Activated CD4-positive, alpha-beta T cell treated with anti-CD3 and anti-CD28 coated beads for 36 hours (primary cell): ENCODE results near the gene PDE2A. TPM values are rescaled to one million over a fixed set of nuclear protein-coding genes. Genes with fewer than 3 reads are reported as not detected.
A peak's percentile ranks its signal among the peaks of the same experiment; 100 is the strongest.

Experiments
- ATAC-seq: fragments of 200-7000 bp; cut with Tn5 transposase; one replicate; pipeline ENCODE4 v1.10.0; 2021; ENCODE audit warnings: mild to moderate bottlenecking, moderate library complexity
- CTCF ChIA-PET: fragments of 350-600 bp; sonication (Branson Sonifier 250); formaldehyde crosslinking; loops from one replicate; lab custom pipeline; 2021; ENCODE audit warnings: antibody characterized with exemption; lab: Charles Lee
- POLR2A ChIA-PET: fragments of 350-600 bp; sonication (Branson Sonifier 250); formaldehyde crosslinking; loops from one replicate; lab custom pipeline; 2021; ENCODE audit warnings: antibody characterized with exemption, inconsistent platforms; lab: Charles Lee
- DNase-seq: peaks from one replicate; pipeline ENCODE4 v3.0.0-alpha.2; 2020
- H3K27ac Mint-ChIP-seq: one replicate; pipeline ENCODE4 v1.8.0; 2021; ENCODE audit warnings: mixed read lengths
- H3K27me3 Mint-ChIP-seq: one replicate; pipeline ENCODE4 v1.8.0; 2021; ENCODE audit warnings: mixed read lengths
- H3K36me3 Mint-ChIP-seq: one replicate; pipeline ENCODE4 v1.8.0; 2021; ENCODE audit warnings: low read depth, mixed read lengths
- H3K4me1 Mint-ChIP-seq: one replicate; pipeline ENCODE4 v1.8.0; 2021; ENCODE audit warnings: mixed read lengths
- H3K4me3 Mint-ChIP-seq: one replicate; pipeline ENCODE4 v1.8.0; 2021; ENCODE audit warnings: mild to moderate bottlenecking, moderate library complexity, mixed read lengths
- H3K9me3 Mint-ChIP-seq: one replicate; pipeline ENCODE4 v1.8.0; 2021; ENCODE audit warnings: low read depth, mixed read lengths
- intact Hi-C, 2 experiments: fragments of 100-400 bp; cut with DNase I in 1 of 2; cut with micrococcal nuclease in 1 of 2; formaldehyde crosslinking; loops; one replicate each; pipeline versions ENCODE4 v1.14.2 to v1.15.1; 2022 to 2024; cut with DNase I, micrococcal nuclease
- total RNA-seq, 2 experiments: library from RNA; stranded (reverse); gene quantifications; one replicate each; pipeline ENCODE4 v1.2.3, GENCODE V29; 2021

PDE2A gene
- total RNA-seq, 2 experiments from 2014 or later = 0.30 to 0.73 TPM

DNA sequence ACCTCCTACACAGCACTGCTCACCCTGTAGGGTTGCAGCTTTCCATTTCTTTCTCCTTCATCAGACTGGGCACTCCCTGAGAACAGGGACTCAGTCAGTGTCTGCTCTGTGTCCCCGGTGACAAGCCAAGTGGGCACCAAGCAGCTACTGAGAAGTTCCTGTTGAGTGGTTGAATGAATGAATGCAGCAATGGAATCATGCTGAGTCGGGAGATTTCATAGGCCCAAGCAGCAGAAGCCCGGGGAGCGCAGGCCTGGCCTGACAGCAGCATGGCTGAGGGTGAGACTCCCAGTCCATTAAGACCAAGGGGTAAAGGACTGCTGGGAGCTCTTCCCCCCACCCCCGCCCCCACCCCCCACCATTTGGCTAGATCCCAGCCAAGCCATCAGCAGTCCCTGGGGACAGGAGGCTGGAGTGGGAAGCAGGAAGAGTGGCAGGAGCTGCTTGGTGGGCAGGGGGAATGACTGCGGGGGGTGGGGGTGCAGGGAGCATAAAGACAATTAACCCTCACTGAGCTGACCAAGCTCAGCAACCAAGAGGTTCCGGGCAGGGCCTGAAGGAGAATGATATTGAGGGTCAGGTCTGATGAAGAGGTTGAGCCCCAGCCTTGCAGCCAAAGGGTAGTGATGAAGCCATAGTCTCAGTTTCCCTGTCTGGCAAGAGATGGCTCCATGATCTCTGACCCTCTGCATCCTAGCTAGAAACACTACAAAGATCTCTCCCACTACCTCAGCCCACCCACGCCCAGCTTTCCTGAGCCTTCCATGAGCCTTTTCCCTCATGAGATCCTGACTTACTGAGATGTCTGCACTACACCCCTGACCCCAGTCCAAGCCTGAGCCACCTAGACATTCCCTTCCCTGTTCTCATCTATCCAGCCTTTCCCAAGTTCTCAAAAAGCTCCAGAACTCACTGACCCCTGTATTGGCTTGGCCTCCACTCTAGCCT, 2.8 kb downstream of the PDE2A start:
- CTCF ChIA-PET = interaction anchor here (0.6 to 1.8 kb wide), 4 partner anchors 9 to 25 kb away, joined by 3 to 7 read pairs (median 4); no protein-coding TSS in a partner anchor
- DNase-seq (no peak), ATAC-seq (no peak)
- POLR2A ChIA-PET = no interaction called here
- Mint-ChIP-seq H3K4me1 (peaks cover 11% of the 10 kb centered on the region), H3K27ac (no peak overlapping the region), H3K36me3 (no peaks in the 10 kb centered on the region), H3K9me3 (peaks cover 7% of the 10 kb centered on the region), H3K27me3 (peaks cover 71% of the 10 kb centered on the region), H3K4me3 (no peak overlapping the region)
- intact Hi-C loops = no loop called here

DNA sequence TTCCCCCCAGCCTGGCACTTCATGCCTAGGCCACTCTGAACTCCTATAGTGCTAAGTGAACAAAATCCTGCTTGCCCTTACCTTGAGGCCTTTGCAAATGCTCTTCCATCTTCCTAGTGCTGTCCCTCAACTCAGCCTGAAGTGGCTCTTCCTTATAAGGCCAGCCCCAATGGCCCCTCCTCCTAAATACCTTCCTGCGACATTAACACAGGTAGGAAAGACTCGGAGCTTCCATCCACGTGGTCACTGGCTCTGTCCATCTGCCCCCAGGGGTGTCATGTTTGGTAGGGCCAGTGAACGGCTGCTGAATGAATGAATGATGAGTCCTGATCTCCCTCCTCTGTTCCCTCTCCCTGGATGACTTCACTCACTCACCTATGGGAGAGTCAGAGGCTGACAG, 4.2 kb downstream of the PDE2A start:
- Mint-ChIP-seq H3K9me3 (peaks cover 7% of the 10 kb centered on the region), H3K36me3 (no peaks in the 10 kb centered on the region), H3K4me3 (no peak overlapping the region), H3K4me1 (peaks cover 11% of the 10 kb centered on the region), H3K27me3 (peaks cover 63% of the 10 kb centered on the region), H3K27ac (no peak overlapping the region)
- intact Hi-C loops = no loop called here
- ChIA-PET CTCF (interaction anchor here (0.7 to 2.5 kb wide), 4 partner anchors 13 to 362 kb away, joined by 3 to 23 read pairs (median 3); no protein-coding TSS in a partner anchor), POLR2A (no interaction called here)
- ATAC-seq (no peak), DNase-seq (no peak)

DNA sequence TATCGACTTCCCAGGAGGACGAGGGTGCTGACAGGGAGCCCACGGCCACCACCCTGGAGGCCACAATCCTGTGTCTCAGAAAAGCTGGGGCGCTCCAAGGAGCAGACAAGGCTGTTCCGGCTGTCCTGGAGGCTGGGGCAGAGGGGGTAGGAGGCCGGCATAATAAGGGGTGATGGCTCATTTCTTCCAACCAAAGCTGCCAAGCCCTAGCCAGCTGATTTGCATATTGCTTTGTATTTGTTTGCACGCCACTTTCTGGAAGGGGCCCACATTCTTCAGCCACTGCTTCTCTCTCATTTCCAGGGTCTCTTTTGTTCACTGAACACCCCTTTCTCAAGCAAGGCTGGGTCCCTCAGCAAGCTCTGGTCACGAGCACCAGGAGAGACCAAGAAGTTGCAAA, 4.7 kb downstream of the PDE2A start:
- DNase-seq (peak; percentile 38), ATAC-seq (no peak)
- Mint-ChIP-seq H3K27me3 (peaks cover 59% of the 10 kb centered on the region), H3K4me1 (peaks cover 11% of the 10 kb centered on the region), H3K9me3 (peaks cover 7% of the 10 kb centered on the region), H3K4me3 (no peak overlapping the region), H3K27ac (no peak overlapping the region), H3K36me3 (no peaks in the 10 kb centered on the region)
- intact Hi-C loops = no loop called here
- ChIA-PET CTCF (interaction anchor here (0.7 to 2.5 kb wide), 5 partner anchors 14 to 361 kb away, joined by 3 to 23 read pairs (median 3); no protein-coding TSS in a partner anchor), POLR2A (interaction anchor here (0.7 kb wide), 1 partner anchor 9 kb away, joined by 3 read pairs; no protein-coding TSS in a partner anchor)

DNA sequence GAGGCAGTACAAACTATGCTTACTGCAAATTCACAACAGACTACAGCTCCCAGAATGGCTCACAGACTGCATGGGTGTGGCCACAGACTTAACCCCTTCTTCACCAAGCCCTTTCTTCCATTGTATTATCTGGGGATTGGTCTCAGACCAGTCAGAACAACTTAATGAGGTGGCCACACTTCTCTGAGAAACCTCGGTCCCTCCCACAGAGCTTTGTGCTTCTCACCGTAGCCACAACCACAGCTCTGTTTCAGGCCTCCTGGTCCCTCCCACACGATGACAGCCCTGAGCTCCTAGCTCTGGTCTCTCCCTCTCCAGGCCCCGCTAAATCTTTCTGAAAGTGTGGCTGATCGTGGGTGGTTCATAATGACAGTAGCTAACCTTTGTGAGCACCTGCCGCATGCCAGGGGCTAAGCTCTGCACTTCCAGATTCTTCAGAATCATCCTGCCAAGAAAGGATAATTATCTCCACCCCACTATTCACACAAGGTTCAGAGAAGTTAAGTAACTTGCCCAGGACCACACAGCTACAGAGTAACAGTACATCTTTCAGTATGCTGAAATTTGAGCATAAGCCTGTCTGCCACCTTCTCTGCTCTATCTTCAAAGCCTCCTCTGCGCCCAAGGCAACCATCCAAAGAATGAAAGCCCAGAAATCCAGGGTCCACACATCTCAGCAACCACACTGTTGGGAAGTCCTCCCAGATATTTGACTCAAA, 5.4 kb downstream of the PDE2A start:
- DNase-seq (peak; percentile 84), ATAC-seq (peak; percentile 93)
- Mint-ChIP-seq H3K4me1 (peaks cover 11% of the 10 kb centered on the region), H3K4me3 (no peak overlapping the region), H3K27ac (no peak overlapping the region), H3K27me3 (peaks cover 54% of the 10 kb centered on the region), H3K36me3 (no peaks in the 10 kb centered on the region), H3K9me3 (peaks cover 7% of the 10 kb centered on the region)
- intact Hi-C loops = loop anchor here in 1 of 2 experiments (1.0 kb wide), 1 partner anchor 24 kb away; no protein-coding TSS in a partner anchor
- ChIA-PET POLR2A (interaction anchor here (0.6 to 0.7 kb wide), 2 partner anchors 10 to 1078 kb away, joined by 3 to 7 read pairs; no protein-coding TSS in a partner anchor), CTCF (interaction anchor here (0.6 to 2.5 kb wide), 11 partner anchors 8 to 928 kb away, joined by 3 to 23 read pairs (median 4); no protein-coding TSS in a partner anchor)

DNA sequence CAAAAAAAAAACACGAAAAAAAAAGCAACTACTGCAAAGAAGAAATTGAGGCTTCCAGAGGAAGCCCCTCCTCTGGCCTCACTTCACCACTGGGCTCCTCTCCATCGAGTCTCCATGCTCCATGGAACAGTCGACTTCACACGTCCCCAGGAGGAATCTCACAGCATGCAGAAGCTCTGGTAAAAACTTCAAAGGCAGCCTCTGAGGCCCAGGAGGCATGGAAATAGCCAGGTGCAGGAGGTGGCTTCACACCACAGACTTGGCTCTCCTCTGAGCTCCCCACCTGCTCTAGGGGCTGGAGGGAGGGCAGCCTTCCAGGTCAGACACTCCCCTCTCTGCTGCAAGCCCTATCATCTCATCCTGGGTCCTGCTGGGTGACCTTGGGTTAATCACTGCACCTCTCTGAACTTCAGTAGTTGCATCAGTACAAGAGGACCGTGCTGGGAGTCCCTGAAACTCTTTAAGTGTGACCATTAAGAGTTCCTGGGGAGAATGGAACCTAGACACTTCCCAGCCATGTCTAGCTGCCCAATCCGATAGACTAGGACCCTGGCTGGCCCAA, 8.2 kb downstream of the PDE2A start:
- ChIA-PET CTCF (no interaction called here), POLR2A (no interaction called here)
- Mint-ChIP-seq H3K27me3 (peaks cover 33% of the 10 kb centered on the region), H3K9me3 (peaks cover 7% of the 10 kb centered on the region), H3K36me3 (no peaks in the 10 kb centered on the region), H3K4me1 (peaks cover 11% of the 10 kb centered on the region), H3K27ac (no peak overlapping the region), H3K4me3 (no peak overlapping the region)
- ATAC-seq = no peak
- no peak for DNase-seq
- intact Hi-C loops = no loop called here

DNA sequence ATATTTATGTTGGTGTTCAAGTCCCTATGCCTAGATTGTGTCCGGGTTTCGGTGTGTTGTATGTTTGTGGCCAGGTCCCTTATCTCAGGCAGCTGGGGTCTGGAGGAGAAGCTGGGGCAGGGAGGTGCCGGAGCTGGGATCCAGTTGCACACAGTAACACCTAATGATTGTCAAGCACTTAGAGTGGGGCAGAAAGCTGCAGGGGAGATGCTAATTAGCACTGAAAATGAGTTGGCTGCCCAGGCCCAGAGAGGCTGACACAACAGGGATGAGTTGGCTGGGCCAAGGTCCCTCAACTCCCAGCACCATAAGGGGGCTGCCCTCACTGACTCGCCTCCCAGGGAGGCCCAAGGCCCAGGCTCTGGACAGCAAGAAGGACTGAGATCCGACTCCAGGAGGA, 12.2 kb downstream of the PDE2A start:
- ATAC-seq (no peak), DNase-seq (no peak)
- CTCF ChIA-PET = no interaction called here
- Mint-ChIP-seq H3K36me3 (no peaks in the 10 kb centered on the region), H3K9me3 (peaks cover 1% of the 10 kb centered on the region), H3K4me1 (no peaks in the 10 kb centered on the region), H3K4me3 (no peak overlapping the region), H3K27ac (no peak overlapping the region), H3K27me3 (peaks cover 9% of the 10 kb centered on the region)
- intact Hi-C loops = no loop called here
- POLR2A ChIA-PET = no interaction called here

DNA sequence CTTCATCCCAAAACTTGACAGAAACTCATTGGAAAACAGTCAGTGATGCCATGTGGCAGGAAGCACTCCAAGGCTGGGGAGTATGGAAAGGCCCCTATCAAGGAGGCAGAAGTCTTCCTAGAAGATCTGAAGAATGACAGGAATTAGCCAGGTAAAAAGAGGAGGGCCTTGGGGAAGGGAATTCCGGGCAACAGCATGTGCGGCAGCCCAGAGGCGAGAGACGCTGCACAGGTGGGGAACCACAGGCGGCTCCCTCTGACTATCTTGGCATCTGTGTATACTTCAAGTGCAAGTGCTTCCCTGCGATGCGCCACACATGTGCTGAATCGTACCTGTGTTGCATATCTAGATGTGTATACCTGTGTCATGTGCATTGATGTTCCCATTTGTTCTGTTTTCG, 12.7 kb downstream of the PDE2A start:
- ATAC-seq = no peak

DNA sequence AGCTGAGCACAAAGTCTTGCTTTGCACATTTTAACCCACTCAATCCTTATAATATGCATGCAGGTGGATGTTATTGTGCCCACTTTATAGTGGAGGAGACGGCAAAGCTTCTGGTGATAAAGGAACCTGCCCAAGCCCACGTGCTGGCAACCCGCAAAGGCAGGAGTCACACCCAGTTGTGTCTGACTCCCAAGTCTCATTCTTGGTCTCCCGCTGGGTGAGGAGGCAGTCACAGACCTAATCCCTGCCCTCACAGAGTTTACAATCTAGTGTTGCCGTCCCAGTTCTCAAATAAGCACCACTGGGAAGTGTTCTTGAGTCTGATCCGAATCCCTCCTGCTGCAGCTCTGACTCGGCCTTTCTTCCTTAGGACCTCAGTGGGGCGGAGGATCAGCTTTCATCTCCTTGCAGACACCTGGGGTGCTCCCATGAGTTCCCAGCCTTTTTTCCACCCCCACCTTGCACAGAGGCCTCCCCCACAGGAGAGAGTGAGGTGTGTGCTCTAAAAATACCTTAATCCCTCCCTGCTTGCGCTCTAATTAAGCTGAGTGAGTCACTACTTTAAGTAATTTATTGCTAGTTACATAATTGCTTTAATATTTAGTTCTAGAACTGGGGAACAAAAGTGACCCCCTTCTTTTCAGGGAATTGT, 15.1 kb downstream of the PDE2A start:
- ATAC-seq = no peak
- Mint-ChIP-seq H3K36me3 (no peaks in the 10 kb centered on the region), H3K27me3 (peaks cover 3% of the 10 kb centered on the region), H3K4me3 (no peak overlapping the region), H3K9me3 (no peaks in the 10 kb centered on the region), H3K4me1 (no peaks in the 10 kb centered on the region), H3K27ac (no peak overlapping the region)
- POLR2A ChIA-PET = no interaction called here
- CTCF ChIA-PET = interaction anchor here (0.8 kb wide), 1 partner anchor 51 kb away, joined by 3 read pairs; no protein-coding TSS in a partner anchor
- DNase-seq = no peak
- intact Hi-C loops = loop anchor here in 1 of 2 experiments (1.0 kb wide), 1 partner anchor 41 kb away; no protein-coding TSS in a partner anchor

More for the DNA sequence above, 12.7 kb downstream of the PDE2A start:
- DNase-seq = no peak
- no peaks in the 10 kb centered on the region for H3K4me1 Mint-ChIP-seq
- H3K27me3 Mint-ChIP-seq = peaks cover 7% of the 10 kb centered on the region
- no peak overlapping the region for H3K27ac Mint-ChIP-seq
- intact Hi-C loops = no loop called here
- H3K9me3 Mint-ChIP-seq = no peaks in the 10 kb centered on the region
- no peak overlapping the region for H3K4me3 Mint-ChIP-seq
- no peaks in the 10 kb centered on the region for H3K36me3 Mint-ChIP-seq
- ChIA-PET POLR2A (no interaction called here), CTCF (interaction anchor here (1.3 kb wide), 1 partner anchor 23 kb away, joined by 3 read pairs; no protein-coding TSS in a partner anchor)

DNA sequence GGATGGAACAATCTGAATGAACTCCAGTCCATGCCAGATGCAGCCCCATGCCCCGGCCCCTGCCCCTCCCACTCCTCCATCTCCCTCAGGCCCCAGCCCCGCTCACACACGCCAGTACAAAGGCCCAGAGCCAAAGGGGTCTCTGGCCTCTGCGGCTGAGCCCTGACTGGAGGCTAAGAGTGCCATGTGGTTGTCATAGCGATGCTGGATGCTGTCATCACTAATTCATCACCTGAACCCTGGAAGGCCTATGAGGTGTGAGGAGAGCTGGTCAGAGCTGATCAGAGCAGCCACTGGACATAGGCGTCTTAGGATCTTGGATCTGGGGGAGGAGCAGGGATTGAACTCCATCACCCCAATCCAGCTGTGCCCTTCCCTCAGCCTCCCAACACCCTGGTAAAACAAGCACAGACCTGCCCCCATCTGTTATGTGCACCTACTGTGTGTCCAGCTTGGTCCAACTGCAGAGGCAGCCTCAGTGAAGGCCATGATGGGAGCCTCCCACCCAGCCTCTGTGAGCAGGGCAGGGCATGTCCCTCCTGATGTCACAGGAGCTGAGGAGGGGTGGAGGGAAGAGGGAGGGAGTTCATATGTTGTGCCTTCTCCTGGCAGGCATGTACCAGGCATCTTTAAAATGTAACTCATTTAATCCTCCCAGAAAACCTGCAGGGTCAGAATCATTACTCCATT, 16.7 kb downstream of the PDE2A start:
- H3K4me3 Mint-ChIP-seq = no peak overlapping the region
- ATAC-seq (no peak), DNase-seq (no peak)
- no peaks in the 10 kb centered on the region for H3K27me3 Mint-ChIP-seq
- no peaks in the 10 kb centered on the region for H3K36me3 Mint-ChIP-seq
- H3K4me1 Mint-ChIP-seq = no peaks in the 10 kb centered on the region
- no peak overlapping the region for H3K27ac Mint-ChIP-seq
- no peaks in the 10 kb centered on the region for H3K9me3 Mint-ChIP-seq
- POLR2A ChIA-PET = no interaction called here
- intact Hi-C loops = loop anchor here in 1 of 2 experiments (1.0 kb wide), 1 partner anchor 39 kb away; no protein-coding TSS in a partner anchor
- CTCF ChIA-PET = interaction anchor here (0.7 kb wide), 2 partner anchors 72 to 597 kb away, joined by 3 to 4 read pairs; no protein-coding TSS in a partner anchor

DNA sequence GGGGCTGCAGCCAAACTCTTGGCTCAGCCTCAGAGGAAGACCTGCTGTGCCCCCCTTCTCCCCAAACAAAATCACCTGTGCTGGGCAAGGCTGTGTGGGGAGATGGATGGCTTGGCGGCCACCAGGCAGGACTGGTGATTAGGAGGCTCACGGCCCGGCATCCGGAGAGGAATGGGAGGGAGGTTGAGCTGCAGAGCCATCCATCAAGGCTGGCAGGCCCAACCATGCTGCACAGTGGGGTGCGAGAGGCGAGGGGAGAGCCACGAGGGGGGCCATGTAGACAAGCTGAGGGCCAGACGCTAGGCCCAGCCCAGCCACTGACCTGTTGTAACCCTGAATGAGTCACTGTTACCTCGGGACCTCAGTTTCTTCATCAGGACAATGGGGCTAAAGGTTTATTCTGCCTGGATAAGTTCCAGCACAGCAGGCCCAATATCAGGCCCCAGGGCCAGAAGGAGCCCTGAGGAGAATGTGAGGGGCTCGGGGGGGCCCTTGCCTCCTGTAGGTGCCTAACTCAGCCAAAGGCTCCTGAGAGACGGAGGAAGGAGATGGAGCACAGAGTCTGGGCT, 18.2 kb downstream of the PDE2A start:
- Mint-ChIP-seq H3K36me3 (no peaks in the 10 kb centered on the region), H3K9me3 (no peaks in the 10 kb centered on the region), H3K4me1 (no peaks in the 10 kb centered on the region), H3K27ac (no peak overlapping the region), H3K27me3 (no peaks in the 10 kb centered on the region), H3K4me3 (no peak overlapping the region)
- intact Hi-C loops = no loop called here
- ChIA-PET POLR2A (no interaction called here), CTCF (no interaction called here)
- DNase-seq = no peak
- no peak for ATAC-seq
